ENCODE measurements around the gene OPRL1.
"Not testable (repeated sequence)": the region's sequence is repeated elsewhere in the genome, so short reads cannot be mapped to it uniquely, and the experiment has no call there.

OPRL1 gene

GRCh38 chr20:64119681-64120341 is 39.9 kb downstream of the OPRL1 start:
- no peak for DNase-seq

GRCh38 chr20:64121586-64121985 is 41.7 kb downstream of the OPRL1 start:
- no peak for DNase-seq

GRCh38 chr20:64122927-64123326 is 43.0 kb downstream of the OPRL1 start:
- DNase-seq = not testable (repeated sequence)

GRCh38 chr20:64123517-64123916 is 43.6 kb downstream of the OPRL1 start:
- DNase-seq = not testable (repeated sequence)

- no peak for DNase-seq
These were observed 49.4 kb downstream of the OPRL1 start for GRCh38 chr20:64129146-64129782.

GRCh38 chr20:64130271-64130670 is 50.4 kb downstream of the OPRL1 start:
- no peak for DNase-seq

GRCh38 chr20:64130876-64131275 is 51.0 kb downstream of the OPRL1 start:
- DNase-seq = no peak

- DNase-seq = peak; percentile 23
These were observed 51.5 kb downstream of the OPRL1 start for GRCh38 chr20:64131406-64131805.

- DNase-seq = no peak
These were observed 54.1 kb downstream of the OPRL1 start for GRCh38 chr20:64133951-64134407.

GRCh38 chr20:64134744-64135143 is 54.9 kb downstream of the OPRL1 start:
- DNase-seq = not testable (repeated sequence)

GRCh38 chr20:64136004-64136710 is 56.3 kb downstream of the OPRL1 start:
- DNase-seq = no peak

GRCh38 chr20:64137598-64138031 is 57.7 kb downstream of the OPRL1 start:
- no peak for DNase-seq

GRCh38 chr20:64138276-64138815 is 58.5 kb downstream of the OPRL1 start:
- no peak for DNase-seq

GRCh38 chr20:64139199-64140060 is 59.5 kb downstream of the OPRL1 start:
- no peak for DNase-seq

GRCh38 chr20:64140061-64140931 is 60.4 kb downstream of the OPRL1 start:
- no peak for DNase-seq

GRCh38 chr20:64140956-64141355 is 61.1 kb downstream of the OPRL1 start:
- no peak for DNase-seq

- DNase-seq = no peak
These were observed 62.7 kb downstream of the OPRL1 start for GRCh38 chr20:64142590-64142989.

- DNase-seq = no peak
These were observed 63.3 kb downstream of the OPRL1 start for GRCh38 chr20:64143018-64143801.

GRCh38 chr20:64144144-64144912 is 64.4 kb downstream of the OPRL1 start:
- DNase-seq = no peak
